Stimulated activated CD4-positive, alpha-beta T cell treated with anti-CD3 and anti-CD28 coated beads, Interleukin-12 subunit alpha, Interleukin-12 subunit beta, amount 100 ng/mL, for 48 hours (primary cell): ENCODE results near the gene ENO4.

ENCODE experiments used
- DNase-seq, 3 donors: peaks; one replicate each; pipeline ENCODE4 v3.0.0-alpha.2; 2020; ENCODE audit warnings: low read depth in 2 of 3, low spot score in 1 of 3

The ENO4 gene

DNA sequence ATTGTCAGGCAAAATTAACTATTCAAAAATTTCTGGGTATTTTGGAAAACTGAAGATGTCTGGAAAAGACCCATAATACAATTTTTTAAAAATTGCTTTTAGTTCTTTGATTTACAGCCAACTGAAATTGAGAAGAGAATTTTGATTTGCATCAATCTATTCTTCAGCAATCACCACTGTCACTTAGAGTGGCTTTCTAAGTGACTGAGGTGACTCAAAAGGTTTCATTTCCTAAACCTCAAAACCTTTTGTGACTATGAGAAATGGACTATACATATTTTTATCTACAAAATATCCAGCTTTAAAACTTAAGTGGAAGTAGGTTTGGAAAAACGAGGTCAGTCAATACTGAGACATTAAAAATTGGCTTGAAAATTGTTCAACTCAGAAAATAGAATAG lies 60.0 kb downstream of the ENO4 start:
- DNase-seq, result no peak

DNA sequence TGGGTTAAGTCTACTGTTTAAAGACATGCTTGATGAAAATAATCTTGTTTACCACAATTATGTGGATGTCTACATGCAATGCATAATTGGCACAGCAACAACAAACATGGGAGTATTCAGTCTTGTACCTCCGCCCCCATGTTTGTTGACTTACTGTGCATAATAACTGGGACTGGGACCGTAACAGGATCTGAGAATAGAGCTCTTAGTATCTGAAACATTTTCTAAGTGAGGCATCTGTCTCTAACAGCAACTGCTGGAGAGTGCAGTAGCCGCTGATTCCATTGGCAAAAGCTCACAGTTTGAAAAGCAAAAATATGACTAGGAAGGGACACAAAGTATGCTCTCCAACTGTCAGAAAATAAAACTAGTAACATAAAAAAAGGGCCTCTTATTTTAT lies 61.6 kb downstream of the ENO4 start:
- DNase-seq, result no peak

GRCh38 chr10:116912162-116912561 lies 62.9 kb downstream of the ENO4 start:
- DNase-seq, result no peak

GRCh38 chr10:116913695-116914094 lies 64.4 kb downstream of the ENO4 start:
- DNase-seq, result no peak

GRCh38 chr10:116915340-116915739 lies 66.0 kb downstream of the ENO4 start:
- DNase-seq, result no peak

- DNase-seq, result no peak
Measured at GRCh38 chr10:116917481-116917880, 68.2 kb downstream of the ENO4 start.

- DNase-seq, result no peak
Measured at GRCh38 chr10:116918583-116918982, 69.3 kb downstream of the ENO4 start.

DNA sequence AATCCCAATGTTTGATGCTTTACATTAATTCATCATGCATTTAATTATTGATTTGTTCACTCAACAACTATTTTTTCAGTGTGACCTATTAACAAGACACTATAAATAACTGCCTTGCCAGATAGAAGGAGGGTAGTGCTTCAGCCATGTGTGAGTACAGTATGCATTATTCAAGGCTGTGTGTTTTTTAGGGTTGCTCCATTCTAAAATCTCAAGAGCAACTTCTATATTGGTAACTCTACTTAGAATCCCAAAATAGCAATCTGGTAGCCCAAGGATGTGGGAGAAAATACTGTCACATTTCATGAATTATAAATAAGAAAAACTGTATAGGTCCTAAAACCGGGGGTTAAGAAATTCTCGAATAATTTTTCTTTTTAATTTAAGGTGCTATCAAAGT lies 69.9 kb downstream of the ENO4 start:
- no peak for DNase-seq

DNA sequence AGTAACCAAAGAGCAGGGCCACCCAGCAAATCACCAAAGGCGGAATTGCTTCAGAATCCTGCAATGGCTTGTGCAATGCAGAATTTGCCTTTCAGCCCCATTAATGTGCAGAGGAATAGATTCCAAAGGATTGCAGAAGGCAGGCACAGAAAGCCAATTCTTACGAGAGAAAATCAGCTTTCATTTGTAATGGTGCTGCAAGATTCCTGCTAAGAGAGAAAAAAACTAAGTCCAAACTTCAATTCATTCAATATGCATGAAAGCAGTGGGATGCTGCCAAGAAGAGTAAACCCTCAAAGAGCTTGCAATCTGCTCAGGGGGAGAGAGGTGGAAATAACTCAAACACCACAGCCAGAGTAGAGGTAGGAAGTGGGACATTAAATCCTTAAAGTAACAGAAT lies 70.4 kb downstream of the ENO4 start:
- DNase-seq, result no peak

GRCh38 chr10:116925056-116925455 lies 75.8 kb downstream of the ENO4 start:
- no peak for DNase-seq

DNA sequence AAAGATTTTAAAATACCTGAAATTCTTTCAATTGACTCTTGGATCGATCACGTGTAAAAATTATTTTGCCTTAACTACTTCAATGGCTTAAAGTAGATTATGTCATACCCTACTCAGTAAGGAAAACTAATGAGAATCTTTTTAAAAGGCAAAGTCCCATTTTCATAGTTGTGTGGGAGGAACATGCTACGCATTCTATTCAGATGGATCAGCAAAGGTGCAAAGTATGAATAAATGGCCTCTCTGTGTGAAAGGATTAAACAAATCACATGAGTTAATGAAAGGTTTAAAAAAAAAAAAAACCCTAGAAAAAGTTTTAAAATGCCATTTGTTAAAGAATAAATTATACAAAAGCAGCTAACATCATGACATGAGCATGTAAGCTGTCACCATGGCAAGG lies 77.1 kb downstream of the ENO4 start:
- DNase-seq, result no peak

- no peak for DNase-seq
Measured at GRCh38 chr10:116931806-116932205, 82.5 kb downstream of the ENO4 start.
